ENCODE measurements around the gene ZNF580.

Gene ZNF580

GRCh38 chr19:55596304-55596703, 44.5 kb upstream of the ZNF580 start:
- TF ChIP-seq CTCF (conservative IDR thresholded peaks at IDR 0.05; ENCODE audit: low read depth): no peak
- DNase-seq (ENCODE audit: low spot score): no peak
- CTCF ChIA-PET: no interaction called here

GRCh38 chr19:55597501-55597921, 43.3 kb upstream of the ZNF580 start:
- peak overlapping the region; percentile 21; the same call in 1 of the 2 replicates for H3K27ac ChIP-seq
- DNase-seq (ENCODE audit: low spot score): no peak
- POLR2A ChIA-PET (ENCODE audit: low non-redundant PET): no interaction called here

More at GRCh38 chr19:55596304-55596703, 44.5 kb upstream of the ZNF580 start:
- H3K27ac ChIP-seq: no peak overlapping the region
- POLR2A ChIA-PET (ENCODE audit: low non-redundant PET): no interaction called here

GRCh38 chr19:55598034-55598433, 42.8 kb upstream of the ZNF580 start:
- no peak for TF ChIP-seq CTCF (conservative IDR thresholded peaks at IDR 0.05; ENCODE audit: low read depth)
- peak overlapping the region; percentile 21; the same call in 1 of the 2 replicates for H3K27ac ChIP-seq
- POLR2A ChIA-PET (ENCODE audit: low non-redundant PET): no interaction called here
- DNase-seq (ENCODE audit: low spot score): no peak
- CTCF ChIA-PET: interaction anchor here (0.5 kb wide), 1 partner anchor 65 kb away, joined by 3 read pairs; no protein-coding TSS in a partner anchor

More at GRCh38 chr19:55597501-55597921, 43.3 kb upstream of the ZNF580 start:
- CTCF ChIA-PET: no interaction called here
- no peak for TF ChIP-seq CTCF (conservative IDR thresholded peaks at IDR 0.05; ENCODE audit: low read depth)

GRCh38 chr19:55598719-55599467, 41.9 kb upstream of the ZNF580 start:
- ChIA-PET POLR2A (ENCODE audit: low non-redundant PET) (interaction anchor here (0.6 to 0.9 kb wide), 3 partner anchors 18 to 193 kb away, joined by 4 to 6 read pairs (median 4); partner anchors contain the start of genes ZNF579 and ZNF628), CTCF (interaction anchor here (0.5 to 0.6 kb wide), 2 partner anchors 44 to 66 kb away, joined by 3 to 4 read pairs; no protein-coding TSS in a partner anchor)
- peak; percentile 89 for DNase-seq (ENCODE audit: low spot score)
- peak overlapping the region; percentile 98 for H3K27ac ChIP-seq
- no peak for TF ChIP-seq CTCF (conservative IDR thresholded peaks at IDR 0.05; ENCODE audit: low read depth)

- H3K27ac ChIP-seq: peak within 1 kb of the TSS; percentile 98
- ChIA-PET CTCF (interaction anchor here (0.5 kb wide), 1 partner anchor 32 kb away, joined by 3 read pairs; no protein-coding TSS in a partner anchor), POLR2A (ENCODE audit: low non-redundant PET) (interaction anchor here (0.6 to 0.9 kb wide), 4 partner anchors 19 to 194 kb away, joined by 4 to 6 read pairs (median 4); partner anchors contain the start of genes ZNF579 and ZNF628)
- DNase-seq (ENCODE audit: low spot score): peak; percentile 90
- no peak for TF ChIP-seq CTCF (conservative IDR thresholded peaks at IDR 0.05; ENCODE audit: low read depth)
These were observed 41.3 kb upstream of the ZNF580 start, which contains the start of gene FIZ1 for GRCh38 chr19:55599468-55599841. TSS of gene FIZ1 (minus strand) at chr19:55599517. CDS start at chr19:55597865, 1,652 bp downstream.

- peak within 1 kb of the TSS; percentile 98 for H3K27ac ChIP-seq
- DNase-seq (ENCODE audit: low spot score): peak; percentile 71
- ChIA-PET POLR2A (ENCODE audit: low non-redundant PET) (interaction anchor here (0.8 to 0.9 kb wide), 2 partner anchors 19 to 53 kb away, joined by 4 to 6 read pairs; partner anchors contain the start of gene ZNF579), CTCF (interaction anchor here (0.5 kb wide), 1 partner anchor 31 kb away, joined by 3 read pairs; no protein-coding TSS in a partner anchor)
- no peak for TF ChIP-seq CTCF (conservative IDR thresholded peaks at IDR 0.05; ENCODE audit: low read depth)
These were observed 40.8 kb upstream of the ZNF580 start, which contains the start of gene ZNF524 for GRCh38 chr19:55599842-55600661. TSS of gene ZNF524 (plus strand) at chr19:55600288. CDS start at chr19:55602113, 1,825 bp downstream.
